ENCODE data around the gene MYO7A. TPM values are rescaled to one million over a fixed set of nuclear protein-coding genes. Genes with fewer than 3 reads are reported as not detected.
A peak's percentile ranks its signal among the peaks of the same experiment; 100 is the strongest.

The MYO7A gene
- total RNA-seq, 1 experiment from 2014 or later, result 3.5 TPM

DNA sequence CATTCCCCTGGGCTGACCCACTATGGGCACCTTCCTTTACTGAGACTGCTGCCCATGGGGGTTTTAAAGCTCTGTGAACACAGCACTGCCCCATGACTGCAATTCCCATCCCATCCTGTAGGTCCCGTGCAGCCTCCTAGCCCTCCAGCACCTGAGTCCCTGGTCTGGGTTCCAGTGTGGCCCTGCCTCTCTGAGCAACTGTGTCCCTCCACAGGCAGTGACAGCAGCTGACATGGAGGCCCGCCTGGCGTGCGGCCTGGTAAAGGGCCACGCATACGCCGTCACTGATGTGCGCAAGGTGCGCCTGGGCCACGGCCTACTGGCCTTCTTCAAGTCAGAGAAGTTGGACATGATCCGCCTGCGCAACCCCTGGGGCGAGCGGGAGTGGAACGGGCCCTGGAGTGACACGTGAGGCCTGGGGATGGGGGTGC lies 12.8 kb upstream of the MYO7A start:
- no peaks in the 10 kb centered on the region for H3K79me2 ChIP-seq (ENCODE audit: low read depth)
- no TSS peak for BruUV-seq (replicated peaks)
- no peaks in the 10 kb centered on the region for H3F3A ChIP-seq (ENCODE audit: insufficient read depth, low read depth)
- H3K4me2 ChIP-seq, result no peak overlapping the region
- no peaks in the 10 kb centered on the region for H3K36me3 ChIP-seq (ENCODE audit: low read depth)
- intact Hi-C loops (cut with micrococcal nuclease; ENCODE audit: unreplicated experiment), result no loop called here
- no peaks in the 10 kb centered on the region for H3K27me3 ChIP-seq (ENCODE audit: insufficient read depth, low read depth)
- ChIA-PET POLR2A (ENCODE audit: unreplicated experiment) (interaction anchor here (0.6 kb wide), 1 partner anchor 359 kb away, joined by 3 read pairs; the partner anchor contains the start of gene PAK1), CTCF (interaction anchor here (0.8 to 1.0 kb wide), 2 partner anchors 24 to 68 kb away, joined by 3 to 7 read pairs; no protein-coding TSS in a partner anchor)
- no peaks in the 10 kb centered on the region; the same call in 1 of the 2 replicates for H4K20me1 ChIP-seq (ENCODE audit: insufficient read depth)
- no peaks in the 10 kb centered on the region for H3K9me2 ChIP-seq (ENCODE audit: insufficient read depth)
- TF ChIP-seq EZH2 (IDR thresholded peaks at IDR 0.05; ENCODE audit: low read depth) (no peak), CTCF (conservative IDR thresholded peaks at IDR 0.05) (peak; percentile 49; the same call in 1 of the 2 replicates)
- DNase-seq, result no peak
- H3K9me3 ChIP-seq (ENCODE audit: insufficient read depth, low read depth), result no peaks in the 10 kb centered on the region
- H3K4me1 ChIP-seq (replicated peaks; ENCODE audit: insufficient read depth), result peaks cover 3% of the 10 kb centered on the region; the same call in 1 of the 2 replicates
- H2AFZ ChIP-seq, result no peak overlapping the region
- H3K4me3 ChIP-seq, result no peak overlapping the region
- H3K27ac ChIP-seq, result no peak overlapping the region

GRCh38 chr11:77115956-77116355 lies 12.1 kb upstream of the MYO7A start:
- intact Hi-C loops (cut with micrococcal nuclease; ENCODE audit: unreplicated experiment), result no loop called here
- no peaks in the 10 kb centered on the region for H3K79me2 ChIP-seq (ENCODE audit: low read depth)
- no peak overlapping the region for H3K27ac ChIP-seq
- peaks cover 3% of the 10 kb centered on the region; the same call in 1 of the 2 replicates for H3K4me1 ChIP-seq (replicated peaks; ENCODE audit: insufficient read depth)
- H3K9me2 ChIP-seq (ENCODE audit: insufficient read depth), result no peaks in the 10 kb centered on the region
- H3K36me3 ChIP-seq (ENCODE audit: low read depth), result no peaks in the 10 kb centered on the region
- no peaks in the 10 kb centered on the region; the same call in 1 of the 2 replicates for H4K20me1 ChIP-seq (ENCODE audit: insufficient read depth)
- H3K27me3 ChIP-seq (ENCODE audit: insufficient read depth, low read depth), result no peaks in the 10 kb centered on the region
- no peaks in the 10 kb centered on the region for H3F3A ChIP-seq (ENCODE audit: insufficient read depth, low read depth)
- DNase-seq, result no peak
- no peak overlapping the region for H3K4me3 ChIP-seq
- no peaks in the 10 kb centered on the region for H3K9me3 ChIP-seq (ENCODE audit: insufficient read depth, low read depth)
- no peak for TF ChIP-seq CTCF (conservative IDR thresholded peaks at IDR 0.05)
- POLR2A ChIA-PET (ENCODE audit: unreplicated experiment), result interaction anchor here (0.6 kb wide), 1 partner anchor 71 kb away, joined by 7 read pairs; no protein-coding TSS in a partner anchor
- no TSS peak for BruUV-seq (replicated peaks)
- H2AFZ ChIP-seq, result no peak overlapping the region
- CTCF ChIA-PET, result interaction anchor here (0.8 kb wide), 1 partner anchor 25 kb away, joined by 3 read pairs; no protein-coding TSS in a partner anchor
- no peak overlapping the region for H3K4me2 ChIP-seq

GRCh38 chr11:77117492-77117891 lies 10.6 kb upstream of the MYO7A start:
- no peaks in the 10 kb centered on the region for H3K27me3 ChIP-seq (ENCODE audit: insufficient read depth, low read depth)
- no peak overlapping the region for H3K4me3 ChIP-seq
- no peaks in the 10 kb centered on the region for H3K9me3 ChIP-seq (ENCODE audit: insufficient read depth, low read depth)
- no peak overlapping the region for H2AFZ ChIP-seq
- CTCF ChIA-PET, result interaction anchor here (1.2 kb wide), 1 partner anchor 70 kb away, joined by 4 read pairs; no protein-coding TSS in a partner anchor
- BruUV-seq (replicated peaks), result no TSS peak
- DNase-seq, result no peak
- H3F3A ChIP-seq (ENCODE audit: insufficient read depth, low read depth), result no peaks in the 10 kb centered on the region
- H3K9me2 ChIP-seq (ENCODE audit: insufficient read depth), result no peaks in the 10 kb centered on the region
- no peaks in the 10 kb centered on the region for H3K36me3 ChIP-seq (ENCODE audit: low read depth)
- H3K4me1 ChIP-seq (replicated peaks; ENCODE audit: insufficient read depth), result peaks cover 3% of the 10 kb centered on the region; the same call in 1 of the 2 replicates
- H4K20me1 ChIP-seq (ENCODE audit: insufficient read depth), result no peaks in the 10 kb centered on the region; the same call in 1 of the 2 replicates
- no peak overlapping the region for H3K27ac ChIP-seq
- no peak overlapping the region for H3K4me2 ChIP-seq
- TF ChIP-seq CTCF (conservative IDR thresholded peaks at IDR 0.05) (no peak), EZH2 (IDR thresholded peaks at IDR 0.05; ENCODE audit: low read depth) (no peak)
- intact Hi-C loops (cut with micrococcal nuclease; ENCODE audit: unreplicated experiment), result no loop called here
- no peaks in the 10 kb centered on the region for H3K79me2 ChIP-seq (ENCODE audit: low read depth)
- POLR2A ChIA-PET (ENCODE audit: unreplicated experiment), result no interaction called here
